ENCODE data around the gene USH1C.

DNA sequence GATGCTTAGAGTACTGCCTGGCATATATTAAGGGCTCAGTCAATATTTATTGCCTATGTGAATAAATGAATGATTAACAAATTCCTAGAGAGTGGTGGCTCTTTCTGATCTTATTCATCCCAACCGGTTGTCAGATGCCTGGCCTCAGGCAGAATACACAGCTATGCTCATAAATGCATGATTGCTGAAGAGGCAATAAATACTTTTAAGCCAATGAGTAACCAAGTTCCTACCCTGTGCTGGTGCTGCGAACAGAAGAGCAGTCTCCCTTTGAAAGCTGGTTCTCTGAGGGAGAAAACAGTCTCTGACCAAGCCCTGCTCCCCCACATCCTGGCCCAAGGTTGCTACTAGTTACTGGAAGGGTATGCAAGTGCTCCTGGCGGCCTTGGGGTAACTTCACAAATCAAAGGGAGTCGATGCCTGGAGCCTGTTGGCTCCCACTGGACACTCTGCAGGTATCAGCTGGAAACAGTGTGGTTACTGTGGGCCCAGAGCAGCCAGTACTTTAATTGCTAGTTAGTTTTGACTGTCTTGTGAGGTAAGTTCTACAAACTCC is 2.8 kb downstream of the USH1C start:
- no peak for TF ChIP-seq POLR2A (IDR thresholded peaks at IDR 0.05)
- TF ChIP-seq, protein P1, sequence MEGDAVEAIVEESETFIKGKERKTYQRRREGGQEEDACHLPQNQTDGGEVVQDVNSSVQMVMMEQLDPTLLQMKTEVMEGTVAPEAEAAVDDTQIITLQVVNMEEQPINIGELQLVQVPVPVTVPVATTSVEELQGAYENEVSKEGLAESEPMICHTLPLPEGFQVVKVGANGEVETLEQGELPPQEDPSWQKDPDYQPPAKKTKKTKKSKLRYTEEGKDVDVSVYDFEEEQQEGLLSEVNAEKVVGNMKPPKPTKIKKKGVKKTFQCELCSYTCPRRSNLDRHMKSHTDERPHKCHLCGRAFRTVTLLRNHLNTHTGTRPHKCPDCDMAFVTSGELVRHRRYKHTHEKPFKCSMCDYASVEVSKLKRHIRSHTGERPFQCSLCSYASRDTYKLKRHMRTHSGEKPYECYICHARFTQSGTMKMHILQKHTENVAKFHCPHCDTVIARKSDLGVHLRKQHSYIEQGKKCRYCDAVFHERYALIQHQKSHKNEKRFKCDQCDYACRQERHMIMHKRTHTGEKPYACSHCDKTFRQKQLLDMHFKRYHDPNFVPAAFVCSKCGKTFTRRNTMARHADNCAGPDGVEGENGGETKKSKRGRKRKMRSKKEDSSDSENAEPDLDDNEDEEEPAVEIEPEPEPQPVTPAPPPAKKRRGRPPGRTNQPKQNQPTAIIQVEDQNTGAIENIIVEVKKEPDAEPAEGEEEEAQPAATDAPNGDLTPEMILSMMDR (IDR thresholded peaks at IDR 0.05): no peak

Measured in testis (tissue), 2 donors.